Hindlimb muscle (tissue), 1 donor: ENCODE data around the gene KLK14. TPM values are rescaled to one million over a fixed set of nuclear protein-coding genes. Genes with fewer than 3 reads are reported as not detected.

Source experiments
- DNase-seq: peaks from one replicate; pipeline ENCODE4 v3.0.0-alpha.2; 2013
- polyA plus RNA-seq: library from polyadenylated mRNA; unstranded; fragments of 120-200 nt; gene quantifications from one replicate; pipeline ENCODE4 v1.2.1, GENCODE V29; 2013; ENCODE audit not compliant: insufficient read length

The KLK14 gene, protein sequence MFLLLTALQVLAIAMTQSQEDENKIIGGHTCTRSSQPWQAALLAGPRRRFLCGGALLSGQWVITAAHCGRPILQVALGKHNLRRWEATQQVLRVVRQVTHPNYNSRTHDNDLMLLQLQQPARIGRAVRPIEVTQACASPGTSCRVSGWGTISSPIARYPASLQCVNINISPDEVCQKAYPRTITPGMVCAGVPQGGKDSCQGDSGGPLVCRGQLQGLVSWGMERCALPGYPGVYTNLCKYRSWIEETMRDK
- not detected for polyA plus RNA-seq

DNA sequence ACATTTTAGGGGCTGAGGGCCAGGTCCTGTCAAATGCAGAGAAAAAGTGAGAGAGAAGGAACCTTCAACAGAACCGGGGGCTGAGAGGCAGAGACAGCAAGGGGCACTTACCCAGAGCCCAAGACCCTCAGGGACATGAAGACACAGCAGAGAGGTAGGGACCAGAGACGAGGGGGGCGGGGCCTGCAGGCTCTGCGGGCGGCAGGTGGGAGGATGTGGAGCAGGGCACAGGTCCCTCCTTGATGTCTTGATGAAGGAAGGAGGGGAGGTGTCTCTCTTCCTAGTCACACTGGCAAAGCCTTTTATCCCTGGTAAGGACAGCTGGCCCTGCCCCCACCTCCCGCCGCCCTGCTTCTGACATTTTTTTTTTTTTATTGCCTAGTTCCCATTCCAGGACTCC is at the start of gene KLK14:
TSS of gene KLK14 (minus strand) at position 277 of the 400 bp plus-strand sequence. CDS start at position 4, 273 bp downstream.
- DNase-seq, result no peak

DNA sequence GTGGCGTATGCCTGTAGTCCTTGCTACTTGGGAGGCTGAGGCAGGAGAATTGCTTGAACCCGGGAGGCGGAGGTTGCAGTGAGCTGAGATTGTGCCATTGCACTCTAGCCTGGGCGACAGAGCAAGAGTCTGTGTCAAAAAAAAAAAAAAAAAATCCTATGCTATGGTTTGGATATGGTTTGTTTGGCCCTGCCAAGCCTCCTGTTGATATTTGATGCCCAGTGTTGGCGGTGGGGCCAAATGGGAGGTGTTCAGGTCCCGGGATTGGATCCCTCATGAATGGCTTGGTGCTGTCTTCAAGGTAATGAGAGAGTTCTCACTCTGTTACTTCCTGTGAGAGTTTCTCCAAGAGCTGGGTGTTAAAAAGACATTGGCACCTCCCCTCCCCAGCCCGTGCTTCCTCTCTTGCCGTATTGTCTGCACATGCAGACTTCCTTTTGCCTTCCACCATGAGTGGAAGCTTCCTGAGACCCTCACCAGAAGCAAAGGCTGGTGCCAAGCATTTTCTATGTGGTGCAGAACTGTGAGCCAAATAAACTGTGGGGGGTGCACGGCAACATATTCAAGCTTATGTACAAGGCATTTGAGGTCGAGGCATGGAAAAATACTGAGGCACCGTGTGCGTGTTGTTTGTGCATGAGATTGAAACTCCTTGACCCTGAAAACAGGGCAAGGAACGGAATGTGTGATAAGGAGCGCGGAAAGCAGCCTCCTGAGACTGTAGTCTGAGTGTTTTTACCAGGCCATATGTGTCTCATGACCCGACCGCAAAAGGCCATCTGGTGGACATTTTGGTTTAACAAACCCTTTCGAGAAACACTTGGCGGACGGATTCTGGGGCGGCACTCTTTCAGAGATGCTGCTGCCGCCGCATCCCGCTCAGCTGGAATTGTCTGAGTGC is 49.3 kb upstream of the KLK14 start:
- DNase-seq, result no peak

DNA sequence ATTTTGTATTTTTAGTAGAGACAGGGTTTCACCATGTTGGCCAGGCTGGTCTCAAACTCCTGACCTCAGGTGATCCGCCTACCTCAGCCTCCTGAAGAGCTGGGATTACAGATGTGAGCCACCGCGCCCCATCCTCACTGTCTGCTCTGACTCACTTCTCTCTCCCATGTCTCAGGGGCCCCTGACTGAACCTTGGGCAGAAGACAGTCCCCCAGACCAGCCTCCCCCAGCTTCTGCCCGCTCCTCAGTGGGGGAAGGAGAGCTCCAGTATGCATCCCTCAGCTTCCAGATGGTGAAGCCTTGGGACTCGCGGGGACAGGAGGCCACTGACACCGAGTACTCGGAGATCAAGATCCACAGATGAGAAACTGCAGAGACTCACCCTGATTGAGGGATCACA is 47.0 kb upstream of the KLK14 start:
- DNase-seq, result no peak

DNA sequence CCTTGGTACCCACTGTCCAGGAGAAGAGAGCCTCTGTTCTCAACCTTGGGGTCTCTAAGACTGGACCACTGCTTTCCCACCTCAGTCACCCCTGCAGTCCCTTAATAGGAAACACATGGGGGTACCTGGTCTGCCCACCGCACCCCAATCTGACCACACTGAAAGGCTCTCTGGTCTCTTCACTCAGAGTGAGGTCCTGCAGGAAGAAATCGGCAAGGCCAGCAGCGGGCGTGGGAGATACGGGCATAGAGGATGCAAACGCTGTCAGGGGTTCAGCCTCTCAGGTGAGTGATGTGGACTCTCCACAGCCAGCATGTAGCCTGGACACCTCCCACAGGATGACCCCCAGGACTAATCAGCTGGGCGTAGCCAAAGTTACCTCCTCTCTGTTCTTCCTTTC is 45.5 kb upstream of the KLK14 start:
- no peak for DNase-seq

DNA sequence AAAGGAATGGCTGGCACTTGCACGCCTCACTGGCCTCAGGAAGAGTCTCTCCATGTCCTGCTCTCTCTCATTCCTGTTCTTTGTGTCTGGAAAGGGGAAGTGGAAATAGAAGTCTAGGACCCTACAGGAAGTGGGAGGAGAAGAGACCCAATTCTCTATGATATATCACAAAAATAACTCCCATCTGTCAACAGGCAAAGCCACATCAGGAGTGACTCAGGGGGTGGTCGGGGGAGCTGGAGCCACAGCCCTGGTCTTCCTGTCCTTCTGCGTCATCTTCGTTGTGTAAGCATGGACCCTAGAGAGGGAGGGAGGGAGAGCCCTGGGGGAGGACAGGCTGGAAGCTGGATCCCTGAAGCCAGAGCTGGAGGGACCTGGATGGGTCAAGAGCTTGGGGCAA is 45.1 kb upstream of the KLK14 start:
- no peak for DNase-seq

DNA sequence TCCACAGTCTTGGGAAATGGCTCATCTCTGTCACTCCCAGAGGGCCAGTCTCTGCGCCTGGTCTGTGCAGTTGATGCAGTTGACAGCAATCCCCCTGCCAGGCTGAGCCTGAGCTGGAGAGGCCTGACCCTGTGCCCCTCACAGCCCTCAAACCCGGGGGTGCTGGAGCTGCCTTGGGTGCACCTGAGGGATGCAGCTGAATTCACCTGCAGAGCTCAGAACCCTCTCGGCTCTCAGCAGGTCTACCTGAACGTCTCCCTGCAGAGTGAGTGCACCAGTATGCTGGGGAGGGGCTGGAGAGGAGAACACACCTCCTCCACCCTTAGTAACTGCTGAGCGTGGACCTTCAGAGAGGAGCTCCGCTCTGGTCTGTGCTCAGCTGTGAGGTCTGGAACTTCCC is 44.3 kb upstream of the KLK14 start:
- DNase-seq, result no peak

DNA sequence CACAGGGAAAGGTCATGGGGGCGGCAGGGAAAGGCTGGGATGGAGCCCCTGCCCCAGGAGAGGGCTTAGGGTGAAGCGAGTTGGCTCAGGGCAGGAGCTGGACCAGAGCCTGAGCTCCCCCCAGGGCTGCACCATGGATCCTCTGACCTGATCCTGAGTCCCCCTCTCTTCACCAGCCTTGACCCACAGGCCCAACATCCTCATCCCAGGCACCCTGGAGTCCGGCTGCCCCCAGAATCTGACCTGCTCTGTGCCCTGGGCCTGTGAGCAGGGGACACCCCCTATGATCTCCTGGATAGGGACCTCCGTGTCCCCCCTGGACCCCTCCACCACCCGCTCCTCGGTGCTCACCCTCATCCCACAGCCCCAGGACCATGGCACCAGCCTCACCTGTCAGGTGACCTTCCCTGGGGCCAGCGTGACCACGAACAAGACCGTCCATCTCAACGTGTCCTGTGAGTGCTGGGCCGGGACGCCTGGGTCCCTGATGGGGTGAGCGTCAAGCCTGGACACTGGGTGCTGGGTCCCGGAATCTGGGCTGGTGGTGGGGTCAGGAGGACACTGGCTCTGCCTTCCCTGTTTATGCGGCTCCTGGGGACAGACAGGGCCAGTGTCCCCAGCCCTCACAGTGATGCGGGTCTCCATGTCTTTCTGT is 42.9 kb upstream of the KLK14 start:
- no peak for DNase-seq

DNA sequence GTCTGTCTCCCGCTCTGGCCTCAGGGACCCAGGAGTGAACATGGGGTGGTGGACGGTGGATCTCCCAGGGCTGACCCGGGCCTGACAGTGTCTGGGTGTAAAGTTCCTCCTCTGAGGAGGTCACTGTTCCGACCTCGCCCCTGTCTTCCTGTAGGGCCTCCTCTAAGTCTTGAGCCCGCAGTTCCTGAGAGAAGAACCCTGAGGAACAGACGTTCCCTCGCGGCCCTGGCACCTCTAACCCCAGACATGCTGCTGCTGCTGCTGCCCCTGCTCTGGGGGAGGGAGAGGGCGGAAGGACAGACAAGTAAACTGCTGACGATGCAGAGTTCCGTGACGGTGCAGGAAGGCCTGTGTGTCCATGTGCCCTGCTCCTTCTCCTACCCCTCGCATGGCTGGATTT is 42.0 kb upstream of the KLK14 start, which contains the start of gene SIGLEC9:
TSS of gene SIGLEC9 (plus strand) at position 178 of the 400 bp plus-strand sequence. CDS start at position 247, 69 bp downstream.
- no peak for DNase-seq

DNA sequence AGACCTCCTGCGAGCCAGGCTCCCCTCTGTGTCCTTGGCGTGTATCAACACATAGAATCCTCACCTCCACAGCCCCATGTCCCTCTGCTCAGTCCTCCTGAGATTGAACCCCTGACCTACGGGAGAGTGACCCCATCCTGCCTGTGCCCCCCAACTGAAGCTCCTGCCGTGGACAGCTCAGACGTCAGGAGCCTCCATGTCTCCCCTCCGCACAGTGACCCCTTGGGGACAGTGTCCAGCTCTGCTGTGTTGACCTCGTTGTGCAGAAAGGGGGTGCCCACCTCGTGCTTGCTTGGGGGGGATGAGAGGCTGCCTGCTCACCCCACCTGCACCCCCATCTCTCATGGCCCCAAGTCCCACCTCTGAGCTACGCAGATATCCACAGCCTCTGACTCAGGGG is 41.5 kb upstream of the KLK14 start:
- DNase-seq, result no peak

DNA sequence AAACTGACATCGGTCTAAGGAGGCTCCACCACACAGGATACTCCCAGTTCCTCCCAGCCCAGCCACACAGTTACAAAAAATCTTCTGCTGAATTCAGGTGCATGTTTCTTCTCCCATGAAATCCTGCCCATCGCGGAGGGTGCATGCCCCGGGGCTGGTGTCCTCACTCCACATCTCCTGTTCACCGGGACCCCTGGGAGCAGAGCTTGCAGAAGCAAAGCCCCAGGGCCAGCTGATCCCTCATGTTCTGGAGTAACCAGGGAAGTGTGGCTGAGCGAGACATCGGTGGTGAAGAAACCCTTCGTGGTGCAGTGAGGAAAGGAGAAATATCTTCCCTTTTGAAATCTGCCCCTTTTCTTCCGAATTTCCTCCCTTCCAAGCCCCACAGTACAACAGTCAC is 41.1 kb upstream of the KLK14 start:
- no peak for DNase-seq

DNA sequence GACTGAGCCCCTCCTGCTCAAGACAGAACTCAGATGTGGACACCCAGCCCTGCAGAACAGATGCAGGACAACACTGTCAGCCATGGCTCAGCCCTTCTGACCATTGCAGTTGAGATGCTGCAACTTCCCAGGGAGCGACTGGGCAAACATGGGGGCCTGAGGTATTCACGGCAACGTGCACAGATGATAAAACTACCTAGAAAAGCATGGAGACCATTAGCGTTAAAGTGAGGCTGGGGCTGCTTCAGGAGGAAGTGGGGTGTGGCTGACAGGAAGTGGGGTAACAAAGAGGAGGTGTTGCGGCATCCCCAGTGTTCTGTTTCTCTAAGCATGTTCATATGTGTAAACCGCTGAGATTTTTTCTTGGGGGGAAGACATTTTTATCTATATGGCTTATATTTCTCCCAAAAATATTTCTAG is 40.7 kb upstream of the KLK14 start:
- DNase-seq, result no peak

DNA sequence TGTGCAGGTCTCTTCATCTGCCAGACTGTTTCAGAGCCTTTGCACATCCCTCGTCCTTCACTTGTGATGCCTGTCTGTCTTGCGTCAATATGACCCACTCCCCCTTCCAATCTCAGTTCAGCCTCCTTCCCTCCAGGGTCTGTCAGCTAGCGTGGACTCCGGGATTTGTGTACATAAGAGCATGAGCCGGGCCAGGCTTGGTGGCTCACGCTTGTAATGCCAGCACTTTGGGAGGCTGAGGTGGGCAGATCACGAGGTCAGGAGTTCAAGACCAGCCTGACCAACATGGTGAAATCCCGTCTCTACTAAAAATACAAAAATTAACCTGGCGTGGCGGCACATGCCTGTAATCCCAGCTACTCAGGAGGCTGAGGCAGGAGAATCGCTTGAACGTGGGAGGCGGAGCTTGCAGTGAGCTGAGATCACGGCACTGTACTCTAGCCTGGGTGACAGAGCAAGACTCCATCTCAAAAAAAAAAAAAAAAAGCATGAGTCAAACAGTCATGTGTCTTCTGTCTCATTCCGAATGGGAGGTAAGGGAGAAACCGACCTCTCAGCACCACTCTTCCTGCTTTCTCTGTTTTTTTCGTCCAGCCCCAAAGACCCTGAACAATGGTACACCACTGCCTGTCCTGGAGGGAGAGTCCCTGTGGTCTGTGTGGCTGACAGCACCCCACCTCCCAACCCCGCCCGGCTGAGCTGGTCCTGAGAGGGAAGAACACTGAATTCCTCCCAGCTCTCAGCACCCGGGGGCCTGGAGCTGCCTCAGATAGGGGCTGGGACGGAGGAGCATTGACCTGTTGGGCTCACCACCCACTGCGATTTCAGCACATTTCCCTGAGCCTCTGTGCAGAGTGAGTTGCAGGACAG is 39.7 kb upstream of the KLK14 start:
- DNase-seq, result no peak

DNA sequence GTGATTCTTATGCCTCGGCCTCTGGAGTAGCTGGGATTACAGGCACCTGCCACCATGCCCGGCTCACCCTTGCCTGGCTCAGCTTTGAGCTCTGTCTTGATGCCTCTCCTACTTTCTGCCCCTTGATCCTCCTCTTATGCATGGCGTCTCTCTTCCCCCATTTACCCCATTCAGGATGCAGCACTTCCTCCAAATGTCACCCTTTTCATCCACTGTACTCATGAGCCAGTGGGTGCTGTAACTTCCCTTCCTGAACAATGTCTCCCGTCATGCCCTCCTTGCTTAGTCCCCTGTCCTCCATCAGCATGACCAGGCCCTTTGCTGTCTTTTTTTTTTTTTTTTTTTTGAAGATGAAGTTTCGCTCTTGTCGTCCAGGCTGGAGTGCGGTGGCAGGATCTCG is 38.6 kb upstream of the KLK14 start:
- DNase-seq, result no peak

DNA sequence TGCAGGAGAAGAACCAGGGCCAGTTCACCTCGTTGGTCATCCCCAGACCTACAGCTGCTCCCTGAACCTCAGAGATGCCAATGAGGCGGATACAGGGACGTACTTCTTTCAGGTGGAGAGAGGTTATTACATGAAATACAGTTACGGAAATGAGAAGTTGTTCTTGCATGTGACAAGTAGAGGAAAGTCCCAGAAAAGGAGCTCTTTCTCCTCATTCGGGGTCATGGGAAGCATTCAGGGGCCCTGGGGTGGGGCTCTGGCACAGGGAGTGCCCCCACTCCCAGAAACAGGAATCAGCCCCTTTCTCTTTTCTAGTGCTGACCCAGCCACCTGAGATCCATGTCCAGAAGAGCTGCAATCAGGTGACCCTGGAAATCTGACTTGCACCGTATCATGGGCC is 37.5 kb upstream of the KLK14 start:
- DNase-seq, result no peak

DNA sequence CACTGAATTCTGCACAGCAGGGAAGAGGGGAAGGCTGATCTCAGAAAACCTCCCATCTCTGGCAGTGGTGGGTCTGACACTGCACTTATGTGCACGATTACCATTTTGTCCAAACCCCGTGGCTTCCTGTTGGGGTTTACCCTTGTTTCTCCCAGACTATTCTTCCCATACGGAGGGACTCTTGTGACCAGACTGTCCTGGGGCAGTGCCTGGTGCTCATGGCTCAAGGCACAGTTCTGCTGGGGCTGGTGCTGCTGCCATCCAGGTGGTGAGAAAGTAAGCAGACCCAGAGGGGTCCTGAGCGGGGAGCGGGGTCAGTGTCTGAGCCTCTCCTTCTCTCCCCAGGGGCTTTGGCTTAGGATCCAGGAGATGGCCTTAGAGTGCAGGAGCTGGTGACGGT is 36.9 kb upstream of the KLK14 start:
- no peak for DNase-seq

DNA sequence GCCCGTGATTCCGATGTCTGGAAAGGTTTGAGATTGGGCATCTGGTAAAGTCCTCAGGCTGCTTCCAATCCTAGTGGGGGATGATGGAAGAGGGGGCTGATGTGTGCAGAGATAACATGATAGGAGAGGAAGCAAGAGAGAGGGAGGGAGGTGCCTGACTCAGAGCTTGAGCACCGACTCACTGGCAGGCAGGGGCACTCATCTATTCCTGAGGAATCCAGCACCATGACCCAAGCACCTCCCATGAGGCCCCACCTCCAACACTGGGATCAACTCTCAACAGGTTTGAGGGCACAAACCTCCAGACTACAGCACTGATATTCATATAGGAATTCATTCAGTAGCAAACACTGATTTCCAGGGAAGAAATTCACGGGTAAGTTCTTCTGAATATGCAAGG is 36.4 kb upstream of the KLK14 start:
- no peak for DNase-seq

DNA sequence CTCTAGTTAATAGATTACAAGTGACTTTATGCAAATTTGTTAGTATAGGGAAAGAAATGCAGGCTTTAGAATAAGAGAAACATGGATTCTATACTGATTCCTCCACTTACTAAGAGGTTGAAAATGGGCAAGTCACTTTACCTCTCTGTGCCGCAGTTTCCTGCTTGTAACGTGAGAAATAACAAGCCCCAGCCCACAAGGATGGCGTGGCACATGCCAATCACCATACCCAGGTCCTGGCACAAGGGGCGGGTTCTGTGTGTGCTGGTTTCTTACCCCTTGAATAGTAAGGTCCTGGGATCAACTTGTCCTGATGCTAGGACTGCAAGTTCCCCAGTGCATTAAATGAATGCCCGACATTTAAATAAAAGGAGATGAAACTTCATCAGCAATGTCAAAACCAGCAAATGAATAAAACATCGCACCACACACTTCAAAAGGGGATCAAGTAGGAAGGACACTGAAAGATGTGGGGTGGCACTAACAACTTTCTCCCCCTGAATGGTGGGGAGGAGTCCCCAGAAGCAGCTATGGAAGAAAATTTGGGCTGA is 34.1 kb upstream of the KLK14 start:
- no peak for DNase-seq

DNA sequence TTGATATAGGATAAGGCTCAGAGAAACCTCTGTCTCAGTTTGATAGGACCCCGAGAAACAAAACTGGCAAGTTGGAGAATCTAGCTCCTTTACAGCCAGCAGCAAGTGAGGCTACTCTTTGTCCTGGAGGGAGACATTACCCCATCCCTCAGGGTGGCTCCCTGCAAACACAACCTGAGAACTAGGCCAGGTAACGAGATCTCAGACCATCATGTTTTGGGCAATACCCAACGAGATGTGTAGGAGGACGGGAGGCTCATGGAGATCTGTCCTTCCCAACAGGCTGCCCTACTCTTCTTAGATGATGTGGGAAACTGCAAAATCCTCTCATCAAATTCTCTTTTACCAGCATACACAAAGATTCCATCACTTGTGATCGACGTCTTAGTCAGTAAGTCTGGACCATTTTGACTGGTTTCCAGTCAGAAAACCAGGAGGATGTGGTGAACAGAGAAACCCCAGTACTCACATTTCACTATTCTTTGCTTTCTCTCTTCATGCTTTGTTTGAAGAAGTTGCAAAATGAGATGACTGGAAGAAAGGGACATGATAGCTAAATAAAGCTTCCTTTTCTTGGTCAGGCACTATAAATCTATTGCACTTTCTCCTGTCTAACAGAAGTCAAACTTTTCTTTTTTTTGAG is 31.5 kb upstream of the KLK14 start:
- DNase-seq, result no peak

DNA sequence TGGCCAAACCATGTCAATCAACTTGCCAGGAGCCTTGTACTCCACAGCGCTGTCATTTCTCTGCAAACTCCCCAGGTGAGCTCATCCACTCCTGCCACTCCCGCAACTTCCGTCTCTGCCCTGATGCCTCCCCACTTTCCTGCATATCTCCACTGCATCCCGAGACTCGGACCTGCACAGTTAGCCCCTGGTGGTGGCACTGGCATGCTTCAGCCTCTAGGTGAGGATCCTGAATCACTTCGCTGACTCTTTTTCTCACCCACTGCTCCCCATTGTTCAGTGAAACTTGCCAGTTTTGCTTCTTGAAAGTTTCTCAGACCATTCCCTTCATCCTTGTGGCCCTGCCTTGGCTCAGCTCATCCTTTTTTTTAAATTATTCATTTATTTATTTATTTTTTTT is 28.9 kb upstream of the KLK14 start:
- no peak for DNase-seq

DNA sequence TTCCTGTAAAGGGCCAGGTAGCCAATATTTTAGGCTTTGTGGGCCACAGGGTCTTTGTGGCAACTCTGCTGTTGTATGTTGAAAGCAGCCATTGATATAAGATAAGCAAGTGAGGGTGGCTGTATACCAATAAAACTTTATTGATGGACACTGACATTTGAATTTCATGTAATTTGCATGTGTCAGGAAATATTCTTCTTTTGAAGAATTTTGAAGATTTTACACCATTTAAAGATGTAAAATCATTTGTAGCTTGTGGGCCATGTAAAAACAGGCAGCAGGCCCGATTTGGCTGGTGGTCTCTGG is 27.9 kb upstream of the KLK14 start:
- DNase-seq, result no peak

DNA sequence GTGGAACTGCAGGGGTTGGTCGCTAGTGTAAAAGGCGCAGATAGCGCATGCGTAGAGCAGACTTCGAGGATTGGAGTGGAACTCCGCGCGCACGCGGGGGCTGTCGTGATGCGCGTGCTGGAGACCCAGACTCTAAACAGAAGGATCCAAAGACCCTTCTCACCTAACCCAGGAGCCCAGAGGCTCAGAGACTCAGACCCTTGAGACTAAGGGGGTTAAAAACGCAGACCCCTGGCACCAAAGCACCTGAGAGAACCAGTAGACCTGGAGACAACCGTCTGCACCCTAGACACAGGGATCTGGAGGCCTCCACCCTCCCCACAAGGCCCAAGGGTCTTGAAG is 26.1 kb upstream of the KLK14 start:
- no peak for DNase-seq
